Neural crest cell (in vitro differentiated cells): ENCODE results near the gene CFAP73. TPM values are rescaled to one million over a fixed set of nuclear protein-coding genes. Genes with fewer than 3 reads are reported as not detected.

Experiments
- DNase-seq: peaks from one replicate; pipeline ENCODE4 v3.0.0; 2021; ENCODE audit warnings: low read depth, mixed read lengths, low spot score
- H3K27ac Mint-ChIP-seq: one replicate; pipeline ENCODE4 v1.8.0; 2021; ENCODE audit warnings: mild to moderate bottlenecking, mixed read lengths; ENCODE audit not compliant: unreplicated experiment
- H3K27me3 Mint-ChIP-seq: 2 replicates; pipeline ENCODE4 v1.8.0; 2021; ENCODE audit warnings: low read depth, mild to moderate bottlenecking, mixed read lengths
- H3K36me3 Mint-ChIP-seq: 2 replicates; pipeline ENCODE4 v1.8.0; 2021; ENCODE audit warnings: low read depth, mild to moderate bottlenecking, mixed read lengths
- H3K4me1 Mint-ChIP-seq: 2 replicates; pipeline ENCODE4 v1.8.0; 2021; ENCODE audit warnings: mixed read lengths
- H3K4me3 Mint-ChIP-seq: one replicate; pipeline ENCODE4 v1.8.0; 2021; ENCODE audit warnings: mild to moderate bottlenecking, mixed read lengths
- H3K9me3 Mint-ChIP-seq: 2 replicates; pipeline ENCODE4 v1.8.0; 2021; ENCODE audit warnings: mixed read lengths
- CTCF ChIP-seq: fragments of 200-600 bp; sonication (generic); conservative IDR thresholded peaks from 2 replicates; pipeline ENCODE4 v1.5.0; 2021; ENCODE audit warnings: antibody characterized with exemption, mild to moderate bottlenecking
- total RNA-seq: library from RNA; stranded (reverse); gene quantifications from 2 replicates; pipeline ENCODE4 v1.2.1, GENCODE V29; 2021

Gene CFAP73
- total RNA-seq, 1 donor from 2014 or later = not detected

- Mint-ChIP-seq H3K36me3 (no peaks in the 10 kb centered on the region), H3K9me3 (peaks cover 5% of the 10 kb centered on the region), H3K4me3 (no peak overlapping the region), H3K27ac (no peak overlapping the region), H3K4me1 (peaks cover 5% of the 10 kb centered on the region), H3K27me3 (peaks cover 21% of the 10 kb centered on the region)
- DNase-seq = no peak
- no peak for TF ChIP-seq CTCF
Observed at GRCh38 chr12:113144806-113145205, 4.7 kb upstream of the CFAP73 start.

GRCh38 chr12:113145720-113146551 lies 3.6 kb upstream of the CFAP73 start:
- H3K27ac Mint-ChIP-seq = no peak overlapping the region
- H3K36me3 Mint-ChIP-seq = no peaks in the 10 kb centered on the region
- H3K4me1 Mint-ChIP-seq = peaks cover 12% of the 10 kb centered on the region
- no peak for TF ChIP-seq CTCF
- H3K9me3 Mint-ChIP-seq = peaks cover 5% of the 10 kb centered on the region
- no peak overlapping the region for H3K4me3 Mint-ChIP-seq
- H3K27me3 Mint-ChIP-seq = peaks cover 25% of the 10 kb centered on the region
- DNase-seq = no peak

- TF ChIP-seq CTCF = no peak
- H3K36me3 Mint-ChIP-seq = no peaks in the 10 kb centered on the region
- DNase-seq = no peak
- peaks cover 32% of the 10 kb centered on the region for H3K27me3 Mint-ChIP-seq
- H3K9me3 Mint-ChIP-seq = peaks cover 5% of the 10 kb centered on the region
- H3K4me3 Mint-ChIP-seq = no peak overlapping the region
- H3K4me1 Mint-ChIP-seq = peaks cover 12% of the 10 kb centered on the region
- H3K27ac Mint-ChIP-seq = no peak overlapping the region
Observed at GRCh38 chr12:113146999-113147398, 2.5 kb upstream of the CFAP73 start.

- Mint-ChIP-seq H3K4me1 (peaks cover 18% of the 10 kb centered on the region), H3K27me3 (peaks cover 71% of the 10 kb centered on the region), H3K4me3 (no peak overlapping the region), H3K36me3 (no peaks in the 10 kb centered on the region), H3K27ac (no peak overlapping the region), H3K9me3 (peaks cover 5% of the 10 kb centered on the region)
- TF ChIP-seq CTCF = no peak
- DNase-seq = no peak
Observed at GRCh38 chr12:113151655-113152054, 2.1 kb downstream of the CFAP73 start.

- Mint-ChIP-seq H3K27ac (peak overlapping the region; percentile 43), H3K4me1 (peaks cover 18% of the 10 kb centered on the region), H3K36me3 (peaks cover 3% of the 10 kb centered on the region), H3K4me3 (peak overlapping the region; percentile 64), H3K27me3 (peaks cover 73% of the 10 kb centered on the region), H3K9me3 (peaks cover 2% of the 10 kb centered on the region)
- DNase-seq = no peak
- TF ChIP-seq CTCF = no peak
Observed at GRCh38 chr12:113152196-113152834, 2.8 kb downstream of the CFAP73 start.
